ENCODE results near the gene NUF2. TPM values are rescaled to one million over a fixed set of nuclear protein-coding genes. Genes with fewer than 3 reads are reported as not detected.

The NUF2 gene
- polyA plus RNA-seq, 2 of the 4 experiments (the other 2 are of a cell fraction) = 28.5 to 38.5 TPM

DNA sequence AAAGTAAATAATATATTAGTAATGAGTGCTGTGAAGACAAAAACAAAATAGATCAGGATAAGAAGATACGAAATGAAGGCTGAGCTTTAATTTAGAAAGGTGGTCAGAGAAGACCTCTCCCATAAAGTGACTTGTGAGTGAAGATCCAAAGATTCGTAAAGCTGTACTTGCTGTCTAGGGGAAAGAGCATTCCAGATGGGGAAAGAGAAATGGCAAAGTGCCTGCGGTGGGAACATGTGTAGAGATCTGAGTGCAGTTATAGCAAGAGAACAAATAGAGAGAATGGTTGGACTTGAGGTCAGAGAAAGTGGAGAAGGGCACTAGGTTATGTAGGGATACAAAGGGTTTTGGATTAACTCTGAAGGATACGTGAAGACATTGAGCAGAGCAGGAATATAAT lies 60.6 kb downstream of the NUF2 start:
- FAIRE-seq = no peak
- ChIA-PET CTCF (interaction anchor here (0.8 to 1.3 kb wide), 3 partner anchors 14 to 1691 kb away, joined by 3 to 5 read pairs (median 3); no protein-coding TSS in a partner anchor), POLR2A (no interaction called here)
- no peak for TF ChIP-seq CTCF (IDR thresholded peaks at IDR 0.05)
- TF ChIP-seq KDM1A (IDR thresholded peaks at IDR 0.05; ENCODE audit: low read depth) = no peak
- no peak for TF ChIP-seq SREBF2 (IDR thresholded peaks at IDR 0.05)
- no peak for TF ChIP-seq GATA3 (IDR thresholded peaks at IDR 0.05; ENCODE audit: borderline replicate concordance)
- no peak for TF ChIP-seq EP300 (IDR thresholded peaks at IDR 0.05)
- TF ChIP-seq ESRRA (IDR thresholded peaks at IDR 0.05; ENCODE audit: borderline replicate concordance, low read length) = no peak
- no peak for TF ChIP-seq HEYL (CRISPR knock-in tag; IDR thresholded peaks at IDR 0.05)
- TF ChIP-seq E2F6 (IDR thresholded peaks at IDR 0.05; ENCODE audit: borderline replicate concordance, low read depth) = no peak
- TF ChIP-seq POLR2AphosphoS2 (conservative IDR thresholded peaks at IDR 0.05; ENCODE audit: low read length) = no peak
- TF ChIP-seq MAZ (IDR thresholded peaks at IDR 0.05; ENCODE audit: borderline replicate concordance, low read depth, low read length) = no peak
- TF ChIP-seq HOXA7 (CRISPR knock-in tag; IDR thresholded peaks at IDR 0.05) = no peak
- no peak for TF ChIP-seq USF2 (IDR thresholded peaks at IDR 0.05)
- TF ChIP-seq HOXB5 (CRISPR knock-in tag; IDR thresholded peaks at IDR 0.05) = no peak
- no peak for TF ChIP-seq HDAC2 (IDR thresholded peaks at IDR 0.05)
- TF ChIP-seq RCOR1 (IDR thresholded peaks at IDR 0.05; ENCODE audit: low read depth, low read length) = no peak
- no peak for TF ChIP-seq CEBPB (IDR thresholded peaks at IDR 0.05)
- TF ChIP-seq POLR2A (IDR thresholded peaks at IDR 0.05; ENCODE audit: low read length) = no peak
- no peak for TF ChIP-seq FOSB (CRISPR knock-in tag; IDR thresholded peaks at IDR 0.05)
- H3K4me3 ChIP-seq = no peak overlapping the region
- H3K4me2 ChIP-seq = no peak overlapping the region
- DNase-seq (ENCODE audit: low read depth in 1 of 2, low spot score in 1 of 2) = no peak
- no peak for ATAC-seq
- no peak overlapping the region for H3K27ac ChIP-seq
- H3K4me1 ChIP-seq = no peaks in the 10 kb centered on the region
- no peaks in the 10 kb centered on the region for H3K9me3 ChIP-seq
- WGBS (ENCODE audit: missing lambda C conversion rate) = 14% methylated on average over 4 of the region's 4 CpGs

- TF ChIP-seq SREBF2 (IDR thresholded peaks at IDR 0.05) = no peak
- TF ChIP-seq RCOR1 (IDR thresholded peaks at IDR 0.05; ENCODE audit: low read depth, low read length) = no peak
- TF ChIP-seq HOXB5 (CRISPR knock-in tag; IDR thresholded peaks at IDR 0.05) = no peak
- no peak for TF ChIP-seq FOSB (CRISPR knock-in tag; IDR thresholded peaks at IDR 0.05)
- no peak for TF ChIP-seq FOSL2 (IDR thresholded peaks at IDR 0.05)
- no peak for TF ChIP-seq FOSL2 (CRISPR knock-in tag; IDR thresholded peaks at IDR 0.05)
- no peak for TF ChIP-seq ZNF302 (CRISPR knock-in tag; IDR thresholded peaks at IDR 0.05)
- Histone ChIP-seq H3K4me1 (no peaks in the 10 kb centered on the region), H3K27ac (no peak overlapping the region), H3K4me3 (no peak overlapping the region), H3K9me3 (no peaks in the 10 kb centered on the region), H3K4me2 (no peak overlapping the region)
- ChIA-PET CTCF (no interaction called here), POLR2A (no interaction called here)
- ATAC-seq (no peak), FAIRE-seq (no peak), DNase-seq (ENCODE audit: low read depth in 1 of 2, low spot score in 1 of 2) (no peak)
Measured at GRCh38 chr1:163387146-163387545, 65.4 kb downstream of the NUF2 start.

GRCh38 chr1:163388970-163389369 lies 67.2 kb downstream of the NUF2 start:
- FAIRE-seq = no peak
- Histone ChIP-seq H3K4me1 (no peaks in the 10 kb centered on the region), H3K27ac (no peak overlapping the region), H3K4me3 (no peak overlapping the region), H3K9me3 (no peaks in the 10 kb centered on the region), H3K4me2 (peak overlapping the region; percentile 20; the same call in 2 of the 3 replicates)
- POLR2A ChIA-PET = no interaction called here
- CTCF ChIA-PET = interaction anchor here (0.6 kb wide), 1 partner anchor 136 kb away, joined by 3 read pairs; no protein-coding TSS in a partner anchor
- no peak for DNase-seq (ENCODE audit: low read depth in 1 of 2, low spot score in 1 of 2)
- no peak for ATAC-seq
- WGBS (ENCODE audit: missing lambda C conversion rate) = 24% methylated on average over 4 of the region's 4 CpGs
- TF ChIP-seq USF2 (IDR thresholded peaks at IDR 0.05) (no peak), RNF2 (IDR thresholded peaks at IDR 0.05; ENCODE audit: borderline replicate concordance, low read depth) (no peak), CEBPB (IDR thresholded peaks at IDR 0.05) (no peak), ESRRA (IDR thresholded peaks at IDR 0.05; ENCODE audit: borderline replicate concordance, low read length) (no peak), POLR2AphosphoS2 (conservative IDR thresholded peaks at IDR 0.05; ENCODE audit: low read length) (no peak), REST (IDR thresholded peaks at IDR 0.05) (no peak), MAFK (IDR thresholded peaks at IDR 0.05; ENCODE audit: partially characterized antibody) (no peak), HEYL (CRISPR knock-in tag; IDR thresholded peaks at IDR 0.05) (no peak), RFX5 (IDR thresholded peaks at IDR 0.05) (no peak), HOXA7 (CRISPR knock-in tag; IDR thresholded peaks at IDR 0.05) (no peak), FOXS1 (CRISPR knock-in tag; IDR thresholded peaks at IDR 0.05) (no peak)
- TF ChIP-seq, protein P1, sequence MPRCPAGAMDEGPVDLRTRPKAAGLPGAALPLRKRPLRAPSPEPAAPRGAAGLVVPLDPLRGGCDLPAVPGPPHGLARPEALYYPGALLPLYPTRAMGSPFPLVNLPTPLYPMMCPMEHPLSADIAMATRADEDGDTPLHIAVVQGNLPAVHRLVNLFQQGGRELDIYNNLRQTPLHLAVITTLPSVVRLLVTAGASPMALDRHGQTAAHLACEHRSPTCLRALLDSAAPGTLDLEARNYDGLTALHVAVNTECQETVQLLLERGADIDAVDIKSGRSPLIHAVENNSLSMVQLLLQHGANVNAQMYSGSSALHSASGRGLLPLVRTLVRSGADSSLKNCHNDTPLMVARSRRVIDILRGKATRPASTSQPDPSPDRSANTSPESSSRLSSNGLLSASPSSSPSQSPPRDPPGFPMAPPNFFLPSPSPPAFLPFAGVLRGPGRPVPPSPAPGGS (IDR thresholded peaks at IDR 0.05) = no peak
